AG09309 (cell line): ENCODE measurements around the gene MED6.

Source experiments
- DNase-seq: peaks from one replicate; pipeline ENCODE4 v3.0.0-alpha.2; 2010; ENCODE audit warnings: low read depth
- H3K4me3 ChIP-seq: 2 replicates; pipeline ENCODE4 v1.5.1; 2011; ENCODE audit warnings: mild to moderate bottlenecking, low read depth, low read length, moderate library complexity; ENCODE audit not compliant: control insufficient read depth
- CTCF ChIP-seq: IDR thresholded peaks from 2 replicates; pipeline ENCODE4 v1.5.1; 2011; ENCODE audit warnings: mild to moderate bottlenecking, low read depth, low read length, inconsistent platforms; ENCODE audit not compliant: insufficient read depth, control insufficient read depth; ENCODE audit errors: missing control alignments

Gene MED6

GRCh38 chr14:70538087-70538486, 62.4 kb downstream of the MED6 start:
- H3K4me3 ChIP-seq: no peak overlapping the region
- no peak for DNase-seq
- no peak for TF ChIP-seq CTCF

GRCh38 chr14:70536830-70537229, 63.6 kb downstream of the MED6 start:
- TF ChIP-seq CTCF: no peak
- H3K4me3 ChIP-seq: no peak overlapping the region
- no peak for DNase-seq

DNA sequence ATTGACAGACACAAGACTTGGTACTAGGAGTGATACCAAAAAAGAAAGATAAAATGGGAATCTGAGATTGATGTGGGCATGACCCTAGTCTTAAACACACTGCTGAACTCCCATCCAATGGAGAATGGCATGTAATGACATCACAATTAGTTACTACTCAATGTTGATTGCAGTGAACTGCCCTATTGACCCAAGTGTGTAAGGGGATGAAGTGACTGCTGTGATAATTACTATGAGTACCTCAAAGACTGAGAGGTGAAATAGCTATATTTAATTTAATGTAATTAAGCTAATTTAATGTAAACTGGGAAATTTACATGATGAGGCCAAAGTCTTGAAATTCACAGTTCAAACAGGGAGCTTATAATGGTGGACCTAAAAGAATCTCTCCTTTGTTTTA, 65.6 kb downstream of the MED6 start, which contains the start of gene ADAM20:
Gene ADAM20, minus strand, starts transcription at position 101 of the 400 bp plus-strand sequence. CDS start 10,247 bp downstream, outside the sequence.
- no peak for TF ChIP-seq CTCF
- no peak for DNase-seq
- H3K4me3 ChIP-seq: no peak within 1 kb of the TSS
